Right ventricle myocardium inferior (tissue), 1 donor: ENCODE results near the gene WASHC1. TPM values are rescaled to one million over a fixed set of nuclear protein-coding genes. Genes with fewer than 3 reads are reported as not detected.
A peak's percentile ranks its signal among the peaks of the same experiment; 100 is the strongest.
"Not testable (repeated sequence)": the region's sequence is repeated elsewhere in the genome, so short reads cannot be mapped to it uniquely, and the experiment has no call there.

ENCODE experiments used
- ATAC-seq: fragments of 200-7000 bp; cut with Tn5 transposase; one replicate; pipeline ENCODE4 v1.9.1; 2020; ENCODE audit warnings: mild to moderate bottlenecking, moderate library complexity
- DNase-seq: peaks from one replicate; pipeline ENCODE4 v3.0.0; 2021; ENCODE audit errors: missing footprints
- intact Hi-C: fragments of 100-400 bp; cut with DNase I; formaldehyde crosslinking; loops from one replicate; pipeline ENCODE4 v1.11.0; 2022
- total RNA-seq: library from RNA; stranded (reverse); fragmentation: NEBNext Ultra II Directional; extraction: Animal tissue kit (Norgen Biotek cat#: 25700); gene quantifications from one replicate; pipeline ENCODE4 v1.2.1, GENCODE V29; 2021
- donor health status: DM: no; HTN: yes; CAD: no; lungs with severe emphysema.

WASHC1 gene
- total RNA-seq, 1 donor from 2014 or later: 13.4 TPM

DNA sequence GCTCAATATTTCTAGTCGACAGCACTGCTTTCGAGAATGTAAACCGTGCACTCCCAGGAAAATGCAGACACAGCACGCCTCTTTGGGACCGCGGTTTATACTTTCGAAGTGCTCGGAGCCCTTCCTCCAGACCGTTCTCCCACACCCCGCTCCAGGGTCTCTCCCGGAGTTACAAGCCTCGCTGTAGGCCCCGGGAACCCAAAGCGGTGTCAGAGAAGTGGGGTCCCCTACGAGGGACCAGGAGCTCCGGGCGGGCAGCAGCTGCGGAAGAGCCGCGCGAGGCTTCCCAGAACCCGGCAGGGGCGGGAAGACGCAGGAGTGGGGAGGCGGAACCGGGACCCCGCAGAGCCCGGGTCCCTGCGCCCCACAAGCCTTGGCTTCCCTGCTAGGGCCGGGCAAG is 481 bp downstream of the WASHC1 start:
- DNase-seq, intact Hi-C loops, ATAC-seq: not testable (repeated sequence)

DNA sequence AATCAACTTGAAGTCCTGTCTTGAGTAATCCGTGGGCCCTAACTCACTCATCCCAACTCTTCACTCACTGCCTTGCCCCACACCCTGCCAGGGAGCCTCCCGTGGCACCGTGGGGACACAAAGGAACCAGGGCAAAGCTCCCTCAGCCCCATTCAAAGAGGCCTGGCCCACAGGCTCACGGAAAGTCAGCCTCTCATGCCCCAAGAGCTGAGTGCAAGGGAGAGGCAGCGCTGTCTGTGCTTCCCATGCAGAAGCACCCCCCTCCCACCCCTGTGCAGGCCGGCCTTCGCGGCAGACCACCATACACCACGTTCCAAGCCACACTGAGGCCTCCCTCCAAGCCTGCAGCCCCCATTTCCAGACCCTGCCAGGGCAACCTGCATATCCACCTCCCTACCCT is 7.6 kb downstream of the WASHC1 start:
- DNase-seq, ATAC-seq, intact Hi-C loops: not testable (repeated sequence)

DNA sequence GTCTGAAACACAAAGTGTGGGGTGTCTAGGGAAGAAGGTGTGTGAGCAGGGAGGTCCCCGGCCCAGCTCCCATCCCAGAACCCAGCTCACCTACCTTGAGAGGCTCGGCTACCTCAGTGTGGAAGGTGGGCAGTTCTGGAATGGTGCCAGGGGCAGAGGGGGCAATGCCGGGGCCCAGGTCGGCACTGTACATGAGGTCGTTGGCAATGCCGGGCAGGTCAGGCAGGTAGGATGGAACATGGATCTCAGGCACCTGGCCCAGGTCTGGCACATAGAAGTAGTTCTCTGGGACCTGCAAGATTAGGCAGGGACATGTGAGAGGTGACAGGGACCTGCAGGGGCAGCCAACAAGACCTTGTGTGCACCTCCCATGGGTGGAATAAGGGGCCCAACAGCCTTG is 12.4 kb downstream of the WASHC1 start:
- intact Hi-C loops, DNase-seq, ATAC-seq: not testable (repeated sequence)

DNA sequence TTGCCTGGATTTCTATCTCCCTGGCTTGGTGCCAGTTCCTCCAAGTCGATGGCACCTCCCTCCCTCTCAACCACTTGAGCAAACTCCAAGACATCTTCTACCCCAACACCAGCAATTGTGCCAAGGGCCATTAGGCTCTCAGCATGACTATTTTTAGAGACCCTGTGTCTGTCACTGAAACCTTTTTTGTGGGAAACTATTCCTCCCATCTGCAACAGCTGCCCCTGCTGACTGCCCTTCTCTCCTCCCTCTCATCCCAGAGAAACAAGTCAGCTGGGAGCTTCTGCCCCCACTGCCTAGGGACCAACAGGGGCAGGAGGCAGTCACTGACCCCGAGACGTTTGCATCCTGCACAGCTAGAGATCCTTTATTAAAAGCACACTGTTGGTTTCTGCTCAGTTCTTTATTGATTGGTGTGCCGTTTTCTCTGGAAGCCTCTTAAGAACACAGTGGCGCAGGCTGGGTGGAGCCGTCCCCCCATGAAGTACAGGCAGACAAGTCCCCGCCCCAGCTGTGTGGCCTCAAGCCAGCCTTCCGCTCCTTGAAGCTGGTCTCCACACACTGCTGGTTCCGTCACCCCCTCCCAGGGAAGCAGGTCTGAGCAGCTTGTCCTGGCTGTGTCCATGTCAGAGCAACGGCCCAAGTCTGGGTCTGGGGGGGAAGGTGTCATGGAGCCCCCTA is 15.0 kb downstream of the WASHC1 start:
- DNase-seq: peak; percentile 68
- intact Hi-C loops, ATAC-seq: not testable (repeated sequence)

DNA sequence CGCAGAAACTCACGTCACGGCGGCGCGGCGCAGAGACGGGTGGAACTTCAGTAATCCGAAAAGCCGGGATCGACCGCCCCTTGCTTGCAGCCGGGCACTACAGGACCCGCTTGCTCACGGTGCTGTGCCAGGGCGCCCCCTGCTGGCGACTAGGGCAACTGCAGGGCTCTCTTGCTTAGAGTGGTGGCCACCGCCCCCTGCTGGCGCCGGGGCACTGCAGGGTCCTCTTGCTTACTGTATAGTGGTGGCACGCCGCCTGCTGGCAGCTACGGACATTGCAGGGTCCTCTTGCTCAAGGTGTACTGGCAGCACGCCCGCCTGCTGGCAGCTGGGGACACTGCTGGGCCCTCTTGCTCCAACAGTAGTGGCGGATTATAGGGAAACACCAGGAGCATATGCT is 18.1 kb downstream of the WASHC1 start:
- intact Hi-C loops, ATAC-seq: not testable (repeated sequence)
- DNase-seq: peak; percentile 87

DNA sequence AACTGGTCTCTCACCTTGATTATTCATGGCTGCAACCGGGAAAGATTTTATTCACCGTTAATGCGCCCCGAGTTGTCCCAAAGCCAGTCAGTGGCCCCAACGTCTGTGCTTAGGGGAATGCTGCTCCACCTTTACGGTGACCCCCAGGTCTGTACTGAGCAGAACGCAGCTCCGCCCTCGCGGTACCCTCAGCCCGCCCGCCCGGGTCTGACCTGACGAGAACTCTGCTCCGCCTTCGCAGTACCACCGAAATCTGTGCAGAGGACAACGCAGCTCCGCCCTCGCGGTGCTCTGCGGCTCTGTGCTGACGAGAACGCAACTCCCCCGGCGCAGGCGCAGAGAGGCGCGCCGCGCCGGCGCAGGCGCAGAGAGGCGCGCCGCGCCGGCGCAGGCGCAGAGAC is 18.6 kb downstream of the WASHC1 start:
- DNase-seq (peak; percentile 81), ATAC-seq (peak; percentile 52)
- intact Hi-C loops: not testable (repeated sequence)

DNA sequence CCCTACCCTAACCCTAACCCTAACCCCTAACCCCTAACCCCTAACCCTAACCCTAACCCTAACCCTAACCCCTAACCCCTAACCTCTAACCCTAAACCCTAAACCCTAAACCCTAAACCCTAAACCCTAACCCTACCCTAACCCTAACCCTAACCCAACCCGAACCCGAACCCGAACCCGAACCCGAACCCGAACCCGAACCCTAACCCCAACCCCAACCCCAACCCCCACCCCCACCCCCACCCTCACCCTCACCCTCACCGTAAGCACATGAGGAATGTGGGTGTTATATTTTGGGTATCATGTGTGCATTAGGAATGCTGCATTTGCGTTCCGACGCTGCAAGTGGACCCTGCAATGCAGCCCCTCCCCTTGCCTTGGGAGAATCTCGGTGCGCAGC is 19.0 kb downstream of the WASHC1 start:
- ATAC-seq: peak; percentile 26
- DNase-seq, intact Hi-C loops: not testable (repeated sequence)

Other genes with a start within 250 kb of the WASHC1 start
- not detected for gene FOXD4, start 89.0 kb upstream of the WASHC1 start, total RNA-seq
- 13.2 TPM for gene ZNG1A, start 149.6 kb upstream of the WASHC1 start, total RNA-seq
- gene DOCK8, start 185.4 kb upstream of the WASHC1 start, total RNA-seq: 6.1 TPM